Erythroblast (primary cell): ENCODE data around the gene ABLIM2.

Source experiments
- GATA1 ChIP-seq: IDR thresholded peaks from 2 replicates; pipeline ENCODE4 v1.6.1; 2011; ENCODE audit warnings: low read depth, mild to moderate bottlenecking, control low read depth, low read length, moderate library complexity
- POLR2A ChIP-seq: IDR thresholded peaks from 2 replicates; pipeline ENCODE4 v1.6.1; 2011; ENCODE audit warnings: mild to moderate bottlenecking, low read length

DNA sequence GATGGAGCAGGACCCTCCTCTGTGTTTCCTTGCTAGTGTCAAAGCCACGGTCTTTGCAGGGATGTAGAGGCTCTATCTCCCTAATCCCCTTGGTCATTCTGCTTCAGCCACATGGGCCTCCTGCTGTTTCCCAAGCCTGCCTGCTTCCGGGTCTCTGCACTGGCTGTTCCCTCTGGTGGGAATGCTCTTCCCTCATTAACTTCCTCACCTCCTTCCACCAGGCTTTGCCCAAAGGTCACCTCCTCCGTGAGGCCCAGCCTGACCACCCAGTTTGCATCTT lies 56.6 kb downstream of the ABLIM2 start:
- no peak for TF ChIP-seq POLR2A
- no peak for TF ChIP-seq GATA1
